Heart right ventricle (tissue), 16 donors: ENCODE data around the gene NRXN3. TPM values are rescaled to one million over a fixed set of nuclear protein-coding genes. Genes with fewer than 3 reads are reported as not detected.
A peak's percentile ranks its signal among the peaks of the same experiment; 100 is the strongest.

ENCODE experiments used
- ATAC-seq, 8 donors: fragments of 200-7000 bp; cut with Tn5 transposase; one replicate each; pipeline ENCODE4 v1.9.1; 2020; ENCODE audit warnings: mild to moderate bottlenecking in 8 of 8, moderate library complexity in 8 of 8, moderate number of reproducible peaks in 1 of 8
- DNase-seq, 2 donors: peaks; one replicate each; pipeline ENCODE4 v3.0.0-alpha.2; 2020
- H3K27ac ChIP-seq, 10 donors: fragments of 200-600 bp; sonication (generic) in 2 of 10; one replicate each; pipeline versions ENCODE4 v1.5.0 to v1.8.0; 2020 to 2022; ENCODE audit warnings: mild to moderate bottlenecking in 3 of 10
- H3K27me3 ChIP-seq, 7 donors: fragments of 200-600 bp; one replicate each; pipeline ENCODE4 v1.8.0; 2021 to 2022; ENCODE audit warnings: mild to moderate bottlenecking in 2 of 7
- H3K36me3 ChIP-seq, 9 donors: fragments of 200-600 bp; sonication (generic) in 1 of 9; one replicate each; pipeline versions ENCODE4 v1.5.0 to v1.8.0; 2020 to 2022; ENCODE audit warnings: mild to moderate bottlenecking in 2 of 9
- H3K4me1 ChIP-seq, 9 donors: fragments of 200-600 bp; sonication (generic) in 1 of 9; one replicate each; pipeline versions ENCODE4 v1.5.0 to v1.8.0; 2020 to 2022; ENCODE audit warnings: mild to moderate bottlenecking in 4 of 9
- H3K4me3 ChIP-seq, 10 donors: fragments of 200-600 bp; sonication (generic) in 2 of 10; one replicate each; pipeline versions ENCODE4 v1.5.0 to v1.8.0; 2020 to 2022; ENCODE audit warnings: mild to moderate bottlenecking in 7 of 10, moderate library complexity in 2 of 10
- H3K9me3 ChIP-seq, 11 donors: fragments of 200-600 bp in 10 of 11; sonication (generic) in 2 of 11; one replicate each; pipeline versions ENCODE4 v1.5.0 to v1.8.0; 2013 to 2022; ENCODE audit warnings: mild to moderate bottlenecking in 2 of 11, control low read depth in 1 of 11, moderate library complexity in 1 of 11
- WGBS, 2 donors: extraction: QIAGEN DNeasy Blood & Tissue Kit; methylation state at CpG; one replicate each; pipeline ENCODE4 v1.1.7; 2013; ENCODE audit warnings: inconsistent platforms in 1 of 2; 5-methylcytosine and 5-hydroxymethylcytosine counted together
- intact Hi-C, 10 donors: fragments of 100-400 bp; cut with DNase I; formaldehyde crosslinking; loops; one replicate each; pipeline versions ENCODE4 v1.11.1 to v1.14.2; 2022
- polyA plus RNA-seq, 2 donors: library from polyadenylated mRNA; stranded (reverse); fragments of 200-250 nt; gene quantifications; one replicate each; pipeline ENCODE4 v1.2.3, GENCODE V29; 2013
- total RNA-seq, 10 donors: library from RNA; stranded (reverse); fragmentation: NEBNext Ultra II Directional in 3 of 10; extraction: Animal tissue kit (Norgen Biotek cat#: 25700) in 3 of 10; gene quantifications; one replicate each; pipeline versions ENCODE4 v1.2.1 to v1.2.4, GENCODE V29; 2021 to 2023
- TF ChIP-seq, protein P1 (sequence below), 9 donors: fragments of 200-600 bp; sonication (generic) in 2 of 9; IDR thresholded peaks; one replicate each; pipeline versions ENCODE4 v1.5.0 to v1.8.0; 2021 to 2022; ENCODE audit warnings: antibody characterized with exemption in 9 of 9, mild to moderate bottlenecking in 5 of 9, moderate library complexity in 1 of 9
- donor health status: Arrhythmogenic right ventricular cardiomyopathy.
- donor health status: ischemic (EF 13 %, LVEDD 7.1; RV severe dilation, severe dysfunction).
- donor health status: healthy with polysubstance abuse.
- donor health status: DM: no; HTN: yes; CAD: no.
- donor health status: DM: no; HTN: no; CAD: no.
- donor health status: ischemic (EF 25% LVEDD 6.9; RV normal size, moderate dysfunction).
- donor health status: ischemic (EF 25% LVEDD 5.7; RV mildly dilated, moderate dysfunction).
- donor health status: healthy.
- donor health status: DM: yes; HTN: yes; CAD: no.
- donor health status: Ischemic cardiomyopathy.
- donor health status: ischemic (EF 35%, LVEDD 5.7; RV mildly dilated, moderate dysfunction).
- donor health status: nonischemic (EF 11% LVEDD 7.7; RV severe dilation, severe dysfunction).
- donor health status: DM: yes; HTN: yes; CAD: no.
- donor health status: PGD.
- donor health status: ischemic (EF 29% LVEDD 5.4; RV normal size, mild dysfunction).
- donor health status: nonischemic (EF 23%, LVEDD 6.1; RV moderate dilation, normal function).

Gene NRXN3
- total and polyA plus RNA-seq, 12 donors, result 0.23 to 1.8 (median 0.87) TPM

DNA sequence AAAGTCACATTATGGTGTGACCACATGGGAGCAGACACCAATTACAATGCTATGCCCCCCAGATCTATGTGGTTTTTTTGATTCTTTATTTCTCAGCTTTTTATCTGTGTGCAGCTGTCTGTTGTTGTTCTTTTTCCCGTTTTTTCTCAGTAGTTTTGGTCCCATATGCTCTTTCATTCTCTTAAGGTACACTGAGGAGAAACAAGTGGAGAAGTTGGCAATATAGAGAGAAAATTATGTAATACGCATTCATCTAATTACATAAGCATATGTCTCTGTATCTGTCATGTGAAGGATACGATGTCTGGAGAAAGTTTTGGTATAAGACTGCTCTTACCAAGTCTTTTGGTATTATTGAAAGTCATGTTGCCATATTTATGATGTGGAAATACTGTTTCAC, 819.0 kb downstream of the NRXN3 start:
- TF ChIP-seq, protein P1, sequence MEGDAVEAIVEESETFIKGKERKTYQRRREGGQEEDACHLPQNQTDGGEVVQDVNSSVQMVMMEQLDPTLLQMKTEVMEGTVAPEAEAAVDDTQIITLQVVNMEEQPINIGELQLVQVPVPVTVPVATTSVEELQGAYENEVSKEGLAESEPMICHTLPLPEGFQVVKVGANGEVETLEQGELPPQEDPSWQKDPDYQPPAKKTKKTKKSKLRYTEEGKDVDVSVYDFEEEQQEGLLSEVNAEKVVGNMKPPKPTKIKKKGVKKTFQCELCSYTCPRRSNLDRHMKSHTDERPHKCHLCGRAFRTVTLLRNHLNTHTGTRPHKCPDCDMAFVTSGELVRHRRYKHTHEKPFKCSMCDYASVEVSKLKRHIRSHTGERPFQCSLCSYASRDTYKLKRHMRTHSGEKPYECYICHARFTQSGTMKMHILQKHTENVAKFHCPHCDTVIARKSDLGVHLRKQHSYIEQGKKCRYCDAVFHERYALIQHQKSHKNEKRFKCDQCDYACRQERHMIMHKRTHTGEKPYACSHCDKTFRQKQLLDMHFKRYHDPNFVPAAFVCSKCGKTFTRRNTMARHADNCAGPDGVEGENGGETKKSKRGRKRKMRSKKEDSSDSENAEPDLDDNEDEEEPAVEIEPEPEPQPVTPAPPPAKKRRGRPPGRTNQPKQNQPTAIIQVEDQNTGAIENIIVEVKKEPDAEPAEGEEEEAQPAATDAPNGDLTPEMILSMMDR (IDR thresholded peaks at IDR 0.05), result no peak
- Histone ChIP-seq H3K4me1 (no peaks in the 10 kb centered on the region), H3K36me3 (no peaks in the 10 kb centered on the region), H3K27me3 (no peaks in the 10 kb centered on the region), H3K9me3 (no peaks in the 10 kb centered on the region), H3K4me3 (no peak overlapping the region), H3K27ac (no peak overlapping the region)
- no peak for ATAC-seq
- intact Hi-C loops, result no loop called here
- DNase-seq, result no peak
- 63 to 68% methylated on average over 3 of the region's 3 CpGs for WGBS, 2 donors

DNA sequence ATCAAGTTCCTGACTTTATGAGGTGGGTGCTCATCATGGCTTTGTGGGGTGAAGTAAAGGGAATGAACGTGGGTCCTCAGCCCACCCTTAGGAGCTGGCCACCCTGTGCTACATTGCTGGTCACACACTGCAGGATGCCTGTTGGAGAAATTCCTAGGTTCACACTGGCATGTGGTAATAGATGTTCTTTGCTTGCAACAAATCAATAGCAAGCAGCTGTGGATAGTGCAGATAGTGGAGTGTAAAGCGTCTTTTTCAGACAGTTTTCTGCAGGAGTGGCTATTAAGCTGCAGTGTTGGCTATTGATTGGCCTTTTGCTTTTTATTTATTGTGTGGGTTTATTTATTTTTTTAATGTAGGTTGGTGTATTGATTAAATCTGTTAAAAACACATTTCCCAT, 822.7 kb downstream of the NRXN3 start:
- ATAC-seq (no peak), DNase-seq (no peak)
- TF ChIP-seq, protein P1 (IDR thresholded peaks at IDR 0.05), result no peak
- Histone ChIP-seq H3K4me3 (no peak overlapping the region), H3K27ac (no peak overlapping the region), H3K4me1 (no peaks in the 10 kb centered on the region), H3K36me3 (no peaks in the 10 kb centered on the region), H3K9me3 (no peaks in the 10 kb centered on the region), H3K27me3 (no peaks in the 10 kb centered on the region)
- intact Hi-C loops, result no loop called here
- 85 to 90% methylated on average over 2 of the region's 2 CpGs for WGBS, 2 donors

DNA sequence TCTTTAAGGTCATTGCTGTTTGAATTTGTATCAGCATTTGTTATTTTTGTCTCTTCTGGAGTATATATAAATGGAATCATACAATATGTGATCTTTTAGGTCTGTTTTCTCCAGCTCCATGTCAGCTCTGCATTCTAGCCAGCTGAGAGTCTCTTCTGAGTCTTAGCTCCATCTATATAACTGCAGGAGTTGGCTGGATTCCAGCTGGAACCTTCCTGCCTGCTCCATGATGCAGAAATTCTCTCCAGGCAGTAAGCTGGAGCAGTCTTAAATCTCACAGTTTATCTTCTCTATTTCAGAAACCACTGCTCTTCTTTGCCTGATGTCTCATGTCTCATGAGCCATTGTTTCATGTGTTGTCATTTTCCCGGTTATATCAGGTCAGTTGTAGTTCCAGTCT, 827.6 kb downstream of the NRXN3 start:
- TF ChIP-seq, protein P1 (IDR thresholded peaks at IDR 0.05), result no peak
- Histone ChIP-seq H3K27me3 (no peaks in the 10 kb centered on the region), H3K36me3 (no peaks in the 10 kb centered on the region), H3K4me1 (no peaks in the 10 kb centered on the region), H3K9me3 (no peaks in the 10 kb centered on the region), H3K27ac (no peak overlapping the region), H3K4me3 (no peak overlapping the region)
- intact Hi-C loops, result no loop called here
- ATAC-seq, result no peak
- WGBS, 2 donors, result 64 to 71% methylated on average over 1 of the region's 1 CpG
- DNase-seq, result peak in 1 of 2 donors; percentile 8

DNA sequence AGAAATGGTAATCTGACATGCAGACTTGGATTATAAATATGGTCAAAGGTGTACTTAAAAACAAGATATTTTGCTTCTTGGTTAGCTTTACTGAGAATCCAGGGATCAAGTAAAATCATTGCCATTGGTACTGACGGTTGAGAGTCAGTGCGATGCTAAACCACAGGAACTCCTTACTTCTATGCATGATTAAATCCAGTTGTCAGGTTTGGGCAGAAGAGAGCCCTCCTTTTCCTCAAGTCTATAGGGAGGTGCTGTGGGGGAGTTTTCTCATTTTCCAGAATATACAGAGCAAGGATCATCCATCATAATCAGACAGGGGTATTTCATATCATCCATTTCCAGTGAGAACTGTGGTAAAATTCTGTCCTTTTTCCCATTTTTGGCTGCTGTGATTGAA, 839.1 kb downstream of the NRXN3 start:
- TF ChIP-seq, protein P1 (IDR thresholded peaks at IDR 0.05), result no peak
- Histone ChIP-seq H3K4me3 (no peak overlapping the region), H3K36me3 (no peaks in the 10 kb centered on the region), H3K9me3 (no peaks in the 10 kb centered on the region), H3K4me1 (no peaks in the 10 kb centered on the region), H3K27ac (no peak overlapping the region), H3K27me3 (peaks cover 0 to 14% (median 4%) of the 10 kb centered on the region in 7 donors)
- WGBS, 2 donors, result 84 to 88% methylated on average over 2 of the region's 2 CpGs
- DNase-seq (no peak), ATAC-seq (no peak)
- intact Hi-C loops, result no loop called here
